Esophagus mucosa (tissue), 1 donor: Measurements from ENCODE around the gene SNRNP48. TPM values are rescaled to one million over a fixed set of nuclear protein-coding genes. Genes with fewer than 3 reads are reported as not detected.

Experiments used
- ATAC-seq: fragments of 200-7000 bp; cut with Tn5 transposase; one replicate; pipeline ENCODE4 v1.9.1; 2020
- total RNA-seq: library from RNA; stranded (reverse); gene quantifications from one replicate; pipeline ENCODE4 v1.2.4, GENCODE V29; 2023
- donor health status: DM: yes; HTN: yes; CAD: no.

SNRNP48 gene
- 6.4 TPM for total RNA-seq

DNA sequence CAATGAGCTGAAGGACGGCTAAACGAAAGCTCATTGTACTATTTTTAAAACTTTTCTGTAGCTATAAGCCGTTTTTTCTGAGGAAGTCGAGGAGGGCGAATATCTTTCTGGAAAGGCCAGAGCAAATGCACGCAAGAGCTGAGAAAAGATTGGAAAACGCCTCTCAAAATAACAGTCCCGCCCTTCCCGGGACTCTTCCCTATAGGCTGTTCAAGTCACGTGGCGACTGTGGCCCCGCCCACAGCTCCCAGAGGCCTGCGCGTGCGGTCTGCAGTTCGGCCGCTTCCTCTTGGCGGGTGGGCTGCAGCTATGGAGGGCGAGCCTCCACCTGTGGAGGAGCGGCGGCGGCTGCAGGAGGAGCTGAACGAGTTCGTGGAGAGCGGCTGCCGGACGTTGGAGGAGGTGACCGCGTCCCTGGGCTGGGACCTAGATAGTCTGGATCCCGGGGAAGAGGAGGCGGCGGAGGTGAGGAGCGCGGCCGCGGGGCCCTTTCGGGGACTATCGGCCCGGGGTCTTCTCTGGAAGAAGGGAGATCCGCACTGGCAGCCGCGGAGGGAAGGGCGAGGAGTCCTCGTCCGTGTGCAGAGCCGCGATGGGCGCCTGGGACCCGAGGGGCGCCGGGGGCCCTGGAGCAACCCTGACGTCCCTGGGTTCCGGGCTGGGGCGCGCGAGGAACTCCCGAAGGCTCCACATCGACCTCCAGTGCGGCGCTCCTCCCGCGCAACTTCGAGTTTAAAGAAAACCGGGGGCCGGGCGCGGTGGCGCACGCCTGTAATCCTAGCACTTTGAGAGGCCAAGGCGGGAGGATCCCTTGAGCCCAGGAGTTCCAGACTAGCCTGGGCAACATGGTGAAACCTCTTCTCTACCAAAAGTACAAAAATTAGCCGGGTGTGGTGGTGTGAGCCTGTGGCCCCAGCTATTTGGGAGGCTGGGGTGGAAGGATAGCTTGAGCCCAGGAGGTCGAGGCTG lies at the start of gene SNRNP48:
SNRNP48 (plus strand) TSS at position 250 of the 969 bp plus-strand sequence; CDS start at position 310, 60 bp downstream.
- ATAC-seq = peak; percentile 83

- peak; percentile 42 for ATAC-seq
These were observed 49.4 kb upstream of the SNRNP48 start for GRCh38 chr6:7540595-7540994.

DNA sequence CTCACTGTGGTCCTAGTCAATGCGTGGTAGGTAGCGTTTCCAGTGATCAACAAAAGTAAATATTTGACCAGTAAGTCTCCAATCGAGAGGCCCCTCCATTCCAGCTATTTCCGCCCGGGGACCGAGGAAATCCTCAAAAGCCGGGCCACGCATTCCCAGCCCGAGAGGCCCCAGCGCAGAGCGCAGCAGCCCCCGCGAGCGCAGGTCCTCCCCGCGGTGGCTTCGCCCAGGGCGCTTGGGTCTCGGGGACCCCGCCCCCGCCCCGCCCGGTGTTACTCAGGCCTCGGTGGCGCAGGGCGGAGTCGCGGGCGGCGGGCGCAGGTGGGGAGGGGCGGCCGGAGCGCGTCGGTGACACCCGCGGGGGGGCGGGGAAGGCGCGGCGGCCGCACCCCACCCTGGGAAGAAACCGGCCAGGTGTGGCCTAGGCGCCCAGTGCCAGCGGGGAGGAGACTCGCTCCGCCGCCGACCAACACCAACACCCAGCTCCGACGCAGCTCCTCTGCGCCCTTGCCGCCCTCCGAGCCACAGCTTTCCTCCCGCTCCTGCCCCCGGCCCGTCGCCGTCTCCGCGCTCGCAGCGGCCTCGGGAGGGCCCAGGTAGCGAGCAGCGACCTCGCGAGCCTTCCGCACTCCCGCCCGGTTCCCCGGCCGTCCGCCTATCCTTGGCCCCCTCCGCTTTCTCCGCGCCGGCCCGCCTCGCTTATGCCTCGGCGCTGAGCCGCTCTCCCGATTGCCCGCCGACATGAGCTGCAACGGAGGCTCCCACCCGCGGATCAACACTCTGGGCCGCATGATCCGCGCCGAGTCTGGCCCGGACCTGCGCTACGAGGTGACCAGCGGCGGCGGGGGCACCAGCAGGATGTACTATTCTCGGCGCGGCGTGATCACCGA lies 48.6 kb upstream of the SNRNP48 start, which contains the start of gene DSP:
DSP (plus strand) TSS at position 497 of the 890 bp plus-strand sequence; CDS start at position 742, 245 bp downstream.
- ATAC-seq = peak; percentile 86

GRCh38 chr6:7542065-7542873 lies 47.7 kb upstream of the SNRNP48 start:
- peak; percentile 3 for ATAC-seq

DNA sequence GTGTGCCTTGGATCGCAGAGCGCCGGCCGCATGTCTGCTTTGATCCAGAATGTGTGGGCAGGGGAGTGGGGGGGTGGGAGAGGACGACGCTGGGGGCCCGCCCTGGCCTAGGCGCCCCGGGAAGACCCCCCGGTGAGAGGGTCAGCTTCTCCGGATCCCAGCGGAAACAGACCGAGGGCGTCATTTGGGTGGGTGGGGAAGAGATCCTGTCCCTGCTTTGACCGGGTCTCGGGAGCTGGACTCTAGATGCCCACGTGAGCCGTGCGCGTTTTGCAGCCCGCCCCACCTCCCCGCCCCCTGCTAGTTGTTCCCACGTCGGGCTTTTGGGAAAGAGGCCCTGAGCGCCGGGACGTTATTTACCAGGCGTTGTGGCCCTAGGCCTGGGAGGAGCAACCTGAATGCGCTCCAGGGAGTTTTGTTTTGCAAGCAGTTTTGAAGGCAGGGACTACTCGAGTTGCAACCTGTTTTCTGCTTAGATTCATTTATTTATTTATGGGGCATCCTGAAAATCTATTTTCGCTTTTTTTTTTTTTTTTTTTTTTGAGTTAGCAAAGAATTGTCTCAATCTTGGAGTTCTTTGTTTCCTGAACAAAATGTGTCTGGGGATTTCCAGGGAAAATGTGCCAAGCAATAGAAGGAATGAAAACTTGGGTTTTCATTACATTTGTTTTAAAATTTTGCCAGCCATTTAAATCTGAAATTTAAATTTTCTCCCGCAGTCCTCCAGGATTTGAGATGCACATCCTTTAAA lies 46.9 kb upstream of the SNRNP48 start:
- ATAC-seq = peak; percentile 39

DNA sequence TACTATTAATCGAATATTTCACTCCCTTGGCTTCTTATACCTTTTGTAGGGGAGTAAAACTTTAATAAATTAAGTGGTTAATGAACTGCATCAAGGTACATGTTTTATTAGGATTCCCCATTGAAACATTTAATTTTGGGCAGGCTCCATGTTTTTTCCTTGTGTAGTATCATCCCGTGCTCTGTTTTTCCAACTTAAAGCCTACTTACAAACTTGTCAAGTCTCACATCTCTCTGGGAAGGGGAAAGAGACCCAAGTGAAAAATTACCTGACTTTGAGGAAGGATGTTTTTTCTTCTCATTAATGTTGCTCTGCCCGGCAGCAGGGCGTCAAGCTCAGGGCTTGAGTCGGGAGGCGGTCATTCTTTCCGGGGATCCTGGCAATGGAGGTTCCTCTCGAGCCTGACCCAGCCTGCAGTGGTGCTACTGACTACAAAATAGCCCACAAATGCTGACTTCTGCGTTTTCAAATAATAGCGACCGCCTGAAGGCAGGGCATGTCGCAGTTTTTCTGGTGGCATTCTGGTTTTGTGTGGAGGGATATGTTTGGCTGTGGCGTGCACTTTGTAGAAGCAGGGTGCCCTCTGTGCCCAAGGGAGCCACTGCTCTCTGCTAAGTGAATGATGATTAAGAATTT lies 46.1 kb upstream of the SNRNP48 start:
- ATAC-seq = no peak

- ATAC-seq = no peak
These were observed 45.4 kb upstream of the SNRNP48 start for GRCh38 chr6:7544597-7544996.

GRCh38 chr6:7545316-7546019 lies 44.5 kb upstream of the SNRNP48 start:
- ATAC-seq = no peak

- ATAC-seq = peak; percentile 1
These were observed 44.0 kb upstream of the SNRNP48 start for GRCh38 chr6:7546020-7546369.

GRCh38 chr6:7546383-7546782 lies 43.6 kb upstream of the SNRNP48 start:
- ATAC-seq = no peak

DNA sequence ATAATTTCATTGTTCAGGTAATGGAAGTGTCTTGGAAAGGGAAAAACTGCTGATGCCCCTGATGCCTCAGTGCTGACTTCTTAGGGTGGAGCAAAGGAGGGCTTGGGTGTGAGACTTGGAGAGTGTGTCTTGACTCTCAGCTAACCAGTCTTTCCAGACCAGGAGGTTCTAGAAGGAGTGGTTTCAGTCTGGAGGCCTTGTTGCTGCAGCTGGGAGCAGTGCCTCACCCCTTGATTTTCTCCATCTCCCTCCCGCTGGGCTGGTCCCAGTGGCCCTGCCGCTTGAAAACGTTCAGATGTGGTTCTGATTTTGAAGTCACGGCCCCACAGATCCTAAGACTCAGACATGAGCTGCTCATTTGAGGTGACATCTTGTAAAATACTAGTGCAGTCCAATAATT lies 43.1 kb upstream of the SNRNP48 start:
- ATAC-seq = peak; percentile 64

- no peak for ATAC-seq
These were observed 42.7 kb upstream of the SNRNP48 start for GRCh38 chr6:7547315-7547714.

DNA sequence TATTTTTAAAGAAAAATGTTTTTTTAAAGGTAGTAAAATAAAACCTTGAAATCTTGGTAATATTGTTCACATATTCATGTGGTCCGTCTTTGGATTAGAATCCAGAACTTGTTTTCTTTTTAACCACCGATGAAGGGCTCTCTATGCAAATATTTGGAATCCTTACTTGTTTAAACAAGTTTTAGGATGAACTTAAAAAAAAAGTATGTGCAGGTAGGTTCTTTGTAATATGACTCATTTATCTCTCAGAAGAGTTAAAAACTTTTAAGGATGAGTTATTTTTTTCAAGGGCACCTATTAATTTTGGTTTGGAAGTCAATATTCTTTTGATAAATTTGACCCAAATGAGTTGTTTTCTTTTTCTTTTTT lies 39.6 kb upstream of the SNRNP48 start:
- ATAC-seq = no peak

DNA sequence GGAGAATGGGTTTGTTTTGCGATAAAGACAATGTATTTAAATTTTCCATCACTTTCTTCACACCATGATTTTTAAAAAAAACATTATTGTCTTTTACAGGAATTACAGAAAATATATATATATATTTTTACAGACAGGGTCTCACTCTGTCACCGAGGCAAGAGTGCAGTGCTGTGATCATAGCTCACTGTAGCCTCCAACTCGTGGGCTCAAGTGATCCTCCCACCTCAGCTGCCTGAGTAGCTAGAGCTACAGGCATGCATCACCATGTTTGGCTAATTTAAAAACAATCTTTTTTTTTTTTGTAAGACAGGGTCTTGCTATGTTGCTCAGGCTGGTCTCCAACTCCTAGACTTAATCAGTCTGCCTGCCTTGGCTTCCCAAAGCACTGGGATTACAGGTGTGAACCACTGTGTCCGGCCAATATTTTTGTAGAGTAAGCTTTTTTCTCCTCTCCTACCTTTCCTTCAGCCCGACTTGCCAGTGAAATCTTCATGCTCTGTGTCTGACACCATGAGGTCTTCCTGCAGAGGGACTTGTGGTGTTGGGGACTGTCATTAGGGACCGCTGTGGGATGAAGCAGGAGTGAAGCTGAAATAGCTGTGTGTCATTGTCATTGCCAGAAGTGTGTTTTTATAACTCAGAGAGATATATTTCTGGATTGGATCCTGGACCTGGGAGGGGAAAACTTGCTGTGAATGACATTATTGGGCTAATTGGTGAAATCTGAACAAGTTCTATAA lies 35.3 kb upstream of the SNRNP48 start:
- ATAC-seq = no peak

GRCh38 chr6:7555671-7556070 lies 34.3 kb upstream of the SNRNP48 start:
- no peak for ATAC-seq

DNA sequence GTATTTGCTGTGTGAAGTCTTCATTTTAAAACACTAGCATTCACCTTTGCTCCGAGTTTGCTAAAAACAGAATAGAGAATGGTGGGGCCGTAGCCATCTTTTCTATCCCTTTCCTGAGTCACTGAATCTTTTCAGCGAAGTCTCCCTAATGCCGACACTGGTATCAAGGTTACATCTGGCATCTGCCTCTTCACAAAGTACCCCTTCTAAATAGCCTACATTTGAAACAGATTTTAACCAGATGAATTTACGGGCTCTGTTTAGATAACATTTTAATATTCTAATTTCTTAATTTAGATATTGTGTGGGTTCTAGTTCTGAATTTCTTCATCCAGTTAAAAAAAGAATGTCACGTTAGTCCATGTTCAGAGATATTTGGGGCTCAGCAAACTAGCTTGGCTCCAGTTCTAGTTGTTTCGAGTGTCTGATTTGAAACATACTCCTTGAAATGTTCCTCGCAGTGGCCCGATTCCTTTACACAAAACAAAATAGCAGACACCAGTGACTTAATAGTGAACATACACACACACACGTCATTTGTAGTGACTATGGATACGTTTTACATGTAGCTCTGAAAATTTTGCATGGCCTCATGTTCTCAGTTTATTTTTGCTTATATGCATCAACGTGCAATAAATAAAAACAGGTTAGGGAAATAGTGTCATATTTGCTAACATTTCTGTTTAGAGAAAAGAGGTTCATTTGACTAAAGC lies 33.4 kb upstream of the SNRNP48 start:
- no peak for ATAC-seq

GRCh38 chr6:7557652-7558051 lies 32.3 kb upstream of the SNRNP48 start:
- no peak for ATAC-seq

GRCh38 chr6:7558781-7559180 lies 31.2 kb upstream of the SNRNP48 start:
- ATAC-seq = no peak

DNA sequence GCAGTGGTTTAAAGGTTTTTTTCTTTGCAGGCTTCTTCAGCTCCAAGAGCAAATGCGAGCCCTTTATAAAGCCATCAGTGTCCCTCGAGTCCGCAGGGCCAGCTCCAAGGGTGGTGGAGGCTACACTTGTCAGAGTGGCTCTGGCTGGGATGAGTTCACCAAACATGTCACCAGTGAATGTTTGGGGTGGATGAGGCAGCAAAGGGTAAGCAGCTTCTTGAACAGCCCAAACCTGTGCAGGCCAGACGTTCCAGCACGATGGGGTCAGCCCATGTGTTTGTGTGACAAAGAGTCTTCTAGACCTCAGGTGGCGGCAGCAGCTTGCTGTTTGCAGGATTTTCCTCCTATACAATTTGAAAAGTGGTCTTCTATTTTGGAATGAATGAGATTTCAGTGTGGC lies 30.8 kb upstream of the SNRNP48 start:
- ATAC-seq = peak; percentile 48
